Activated gamma-delta T cell treated with anti-CD3 and anti-CD28 coated beads, Interleukin-2, amount 50 U/mL, for 16 hours (primary cell): ENCODE data around the gene SERTM1.

ENCODE experiments used
- DNase-seq: peaks from one replicate; pipeline ENCODE4 v3.0.0-alpha.2; 2020; ENCODE audit warnings: low read depth

SERTM1 gene

GRCh38 chr13:36712290-36712689 lies 38.5 kb downstream of the SERTM1 start:
- no peak for DNase-seq

GRCh38 chr13:36712770-36713169 lies 39.0 kb downstream of the SERTM1 start:
- no peak for DNase-seq

- DNase-seq, result no peak
Observed at GRCh38 chr13:36713887-36714286, 40.1 kb downstream of the SERTM1 start.

GRCh38 chr13:36715841-36716240 lies 42.0 kb downstream of the SERTM1 start:
- DNase-seq, result no peak

GRCh38 chr13:36717017-36717416 lies 43.2 kb downstream of the SERTM1 start:
- DNase-seq, result no peak

- no peak for DNase-seq
Observed at GRCh38 chr13:36717966-36718545, 44.2 kb downstream of the SERTM1 start.

GRCh38 chr13:36718686-36719085 lies 44.9 kb downstream of the SERTM1 start:
- no peak for DNase-seq

- DNase-seq, result no peak
Observed at GRCh38 chr13:36724141-36724540, 50.3 kb downstream of the SERTM1 start.

GRCh38 chr13:36725936-36726335 lies 52.1 kb downstream of the SERTM1 start:
- DNase-seq, result no peak

GRCh38 chr13:36728006-36728405 lies 54.2 kb downstream of the SERTM1 start:
- DNase-seq, result no peak

- DNase-seq, result no peak
Observed at GRCh38 chr13:36736119-36736726, 62.4 kb downstream of the SERTM1 start.

- DNase-seq, result no peak
Observed at GRCh38 chr13:36737524-36738083, 63.8 kb downstream of the SERTM1 start.

GRCh38 chr13:36745436-36745835 lies 71.6 kb downstream of the SERTM1 start:
- DNase-seq, result no peak

GRCh38 chr13:36746051-36746450 lies 72.2 kb downstream of the SERTM1 start:
- no peak for DNase-seq
